Ishikawa (cell line): ENCODE results near the gene C10orf143.

Experiments
- CEBPB ChIP-seq: IDR thresholded peaks from 2 replicates; pipeline ENCODE4 v1.6.1; 2012
- EGR1 ChIP-seq: IDR thresholded peaks from 2 replicates; pipeline ENCODE4 v1.6.1; 2012
- EP300 ChIP-seq: IDR thresholded peaks from 2 replicates; pipeline ENCODE4 v1.6.1; 2012; ENCODE audit warnings: borderline replicate concordance
- RAD21 ChIP-seq: IDR thresholded peaks from 2 replicates; pipeline ENCODE4 v1.6.1; 2012; ENCODE audit warnings: low read depth
- TEAD4 ChIP-seq: IDR thresholded peaks from 2 replicates; pipeline ENCODE4 v1.6.1; 2012
- YY1 ChIP-seq: IDR thresholded peaks from 2 replicates; pipeline ENCODE4 v1.6.1; 2012; ENCODE audit warnings: low read depth
- ZBTB7A ChIP-seq: IDR thresholded peaks from 2 replicates; pipeline ENCODE4 v1.6.1; 2012; ENCODE audit warnings: low read depth
- TF ChIP-seq, protein P1 (sequence below): IDR thresholded peaks from 2 replicates; pipeline ENCODE4 v1.6.1; 2012
- TF ChIP-seq, protein P2 (sequence below): IDR thresholded peaks from 2 replicates; pipeline ENCODE4 v1.6.1; 2012; ENCODE audit warnings: low read depth, mild to moderate bottlenecking

DNA sequence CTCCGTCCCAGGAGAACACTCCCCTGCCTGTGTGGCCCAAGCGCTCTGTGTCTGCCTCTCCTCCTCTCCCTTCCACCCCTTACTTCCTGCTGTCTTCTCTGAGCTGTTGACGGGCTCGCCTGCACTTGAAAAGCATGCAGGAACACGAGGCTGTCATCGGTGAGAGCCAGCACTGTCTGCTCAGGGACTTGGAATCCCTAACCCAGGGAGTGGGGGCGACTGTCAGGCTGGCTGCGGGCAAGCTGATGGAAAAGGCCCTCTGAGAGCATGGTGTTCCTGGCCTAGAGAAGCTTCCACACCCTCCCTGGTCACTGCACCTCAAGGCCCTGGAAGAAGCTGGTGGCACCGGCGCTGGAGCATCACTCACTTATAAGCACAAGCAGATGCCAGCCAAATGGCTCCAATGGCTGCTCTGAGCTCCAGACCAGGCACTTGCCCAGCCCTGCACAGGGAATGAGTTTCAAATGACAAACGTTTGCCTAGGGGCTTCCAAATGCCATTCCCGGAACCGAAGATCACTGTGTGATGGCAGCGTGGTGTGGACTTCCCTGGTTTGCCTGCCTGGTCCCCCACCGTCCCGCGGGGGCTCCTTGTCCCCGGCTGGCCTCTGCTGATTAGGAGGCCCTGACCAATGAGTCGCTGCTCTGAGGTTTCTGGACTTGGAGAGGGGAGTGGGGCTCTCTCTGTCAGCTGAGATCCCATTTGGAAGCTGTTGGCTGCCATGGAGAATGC lies 89.8 kb downstream of the C10orf143 start:
- no peak for TF ChIP-seq EP300
- TF ChIP-seq, protein P1, sequence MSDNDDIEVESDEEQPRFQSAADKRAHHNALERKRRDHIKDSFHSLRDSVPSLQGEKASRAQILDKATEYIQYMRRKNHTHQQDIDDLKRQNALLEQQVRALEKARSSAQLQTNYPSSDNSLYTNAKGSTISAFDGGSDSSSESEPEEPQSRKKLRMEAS: no peak
- no peak for TF ChIP-seq RAD21
- TF ChIP-seq EGR1: no peak
- TF ChIP-seq, protein P2, sequence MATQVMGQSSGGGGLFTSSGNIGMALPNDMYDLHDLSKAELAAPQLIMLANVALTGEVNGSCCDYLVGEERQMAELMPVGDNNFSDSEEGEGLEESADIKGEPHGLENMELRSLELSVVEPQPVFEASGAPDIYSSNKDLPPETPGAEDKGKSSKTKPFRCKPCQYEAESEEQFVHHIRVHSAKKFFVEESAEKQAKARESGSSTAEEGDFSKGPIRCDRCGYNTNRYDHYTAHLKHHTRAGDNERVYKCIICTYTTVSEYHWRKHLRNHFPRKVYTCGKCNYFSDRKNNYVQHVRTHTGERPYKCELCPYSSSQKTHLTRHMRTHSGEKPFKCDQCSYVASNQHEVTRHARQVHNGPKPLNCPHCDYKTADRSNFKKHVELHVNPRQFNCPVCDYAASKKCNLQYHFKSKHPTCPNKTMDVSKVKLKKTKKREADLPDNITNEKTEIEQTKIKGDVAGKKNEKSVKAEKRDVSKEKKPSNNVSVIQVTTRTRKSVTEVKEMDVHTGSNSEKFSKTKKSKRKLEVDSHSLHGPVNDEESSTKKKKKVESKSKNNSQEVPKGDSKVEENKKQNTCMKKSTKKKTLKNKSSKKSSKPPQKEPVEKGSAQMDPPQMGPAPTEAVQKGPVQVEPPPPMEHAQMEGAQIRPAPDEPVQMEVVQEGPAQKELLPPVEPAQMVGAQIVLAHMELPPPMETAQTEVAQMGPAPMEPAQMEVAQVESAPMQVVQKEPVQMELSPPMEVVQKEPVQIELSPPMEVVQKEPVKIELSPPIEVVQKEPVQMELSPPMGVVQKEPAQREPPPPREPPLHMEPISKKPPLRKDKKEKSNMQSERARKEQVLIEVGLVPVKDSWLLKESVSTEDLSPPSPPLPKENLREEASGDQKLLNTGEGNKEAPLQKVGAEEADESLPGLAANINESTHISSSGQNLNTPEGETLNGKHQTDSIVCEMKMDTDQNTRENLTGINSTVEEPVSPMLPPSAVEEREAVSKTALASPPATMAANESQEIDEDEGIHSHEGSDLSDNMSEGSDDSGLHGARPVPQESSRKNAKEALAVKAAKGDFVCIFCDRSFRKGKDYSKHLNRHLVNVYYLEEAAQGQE: no peak
- no peak for TF ChIP-seq TEAD4
- no peak for TF ChIP-seq YY1
- TF ChIP-seq ZBTB7A: no peak
- TF ChIP-seq CEBPB: no peak
